GM12878 (cell line): ENCODE results near the gene CDH8. TPM values are rescaled to one million over a fixed set of nuclear protein-coding genes. Genes with fewer than 3 reads are reported as not detected.

Experiments
- ATAC-seq: fragments of 200-7000 bp; cut with Tn5 transposase; 3 replicates; pipeline ENCODE4 v1.9.1; 2020; ENCODE audit warnings: mild to moderate bottlenecking, moderate library complexity
- BruUV-seq: library from RNA; stranded (reverse); fragments of 400-500 nt; replicated peaks from 2 replicates; lab custom pipeline; 2021; lab: Mats Ljungman, UMichigan
- CTCF ChIA-PET: fragments of 300-600 bp; sonication (Branson Sonifier 250); formaldehyde crosslinking; extraction: SDS; loops from one replicate; lab custom pipeline; 2021; ENCODE audit warnings: inconsistent platforms; lab: Yijun Ruan, JAX
- POLR2A ChIA-PET: fragments of 350-600 bp; formaldehyde crosslinking; extraction: SDS; loops from one replicate; lab custom pipeline; 2021; ENCODE audit warnings: inconsistent platforms; lab: Charles Lee
- RAD21 ChIA-PET: fragments of 300-600 bp; sonication (Branson Sonifier 250); formaldehyde crosslinking; loops from one replicate; lab custom pipeline; 2023; ENCODE audit warnings: antibody characterized with exemption; ENCODE audit not compliant: unreplicated experiment; lab: Charles Lee
- SMC1A ChIA-PET: fragments of 300-600 bp; sonication (Branson Sonifier 250); formaldehyde crosslinking; loops from one replicate; lab custom pipeline; 2023; ENCODE audit not compliant: unreplicated experiment, uncharacterized antibody; lab: Charles Lee
- DNase-seq: peaks from one replicate; pipeline ENCODE4 v3.0.0-alpha.2; 2011; ENCODE audit warnings: low read depth, low spot score
- FAIRE-seq: peaks from 3 replicates; lab custom pipeline; 2011; peaks lifted over from hg19 to GRCh38; lab: Jason Lieb, UNC
- H2AFZ ChIP-seq: 2 replicates; pipeline ENCODE4 v1.6.0; 2011; ENCODE audit warnings: low read depth, low read length, control low read depth; ENCODE audit not compliant: control insufficient read depth
- H3K27ac ChIP-seq: 2 replicates; pipeline ENCODE4 v1.5.1; 2011; ENCODE audit warnings: control low read depth; ENCODE audit not compliant: control insufficient read depth, insufficient read depth
- H3K27me3 ChIP-seq, 2 experiments: replicated peaks in 1 of 2; 2 replicates each; pipeline versions ENCODE4 v1.6.0 to v1.6.1; 2011; ENCODE audit warnings: low read length in 1 of 2; ENCODE audit not compliant: control insufficient read depth in 2 of 2, insufficient read depth in 2 of 2
- H3K36me3 ChIP-seq, 2 experiments: 2 replicates each; pipeline ENCODE4 v1.5.1; 2011; ENCODE audit warnings: low read length in 1 of 2; ENCODE audit not compliant: control insufficient read depth in 2 of 2, insufficient read depth in 2 of 2
- H3K4me1 ChIP-seq: 2 replicates; pipeline ENCODE4 v1.6.1; 2011; ENCODE audit warnings: mild to moderate bottlenecking, low read length, moderate library complexity, mixed read lengths; ENCODE audit not compliant: control insufficient read depth, insufficient read depth
- H3K4me2 ChIP-seq: 2 replicates; pipeline ENCODE4 v1.6.0; 2011; ENCODE audit warnings: control low read depth; ENCODE audit not compliant: control insufficient read depth, insufficient read depth
- H3K4me3 ChIP-seq: fragments of 200-600 bp; sonication (generic); 2 replicates; pipeline ENCODE4 v1.5.1; 2016
- H3K79me2 ChIP-seq: 2 replicates; pipeline ENCODE4 v1.6.0; 2011; ENCODE audit warnings: low read length; ENCODE audit not compliant: control insufficient read depth, insufficient read depth
- H3K9ac ChIP-seq: 2 replicates; pipeline ENCODE4 v1.8.0; 2011; ENCODE audit warnings: low read length, control low read depth, mixed read lengths; ENCODE audit not compliant: control insufficient read depth, insufficient read depth
- H3K9me3 ChIP-seq: replicated peaks from 3 replicates; pipeline ENCODE4 v1.5.1; 2011; ENCODE audit warnings: mild to moderate bottlenecking, low read length; ENCODE audit not compliant: control insufficient read depth, insufficient read depth
- H4K20me1 ChIP-seq: 2 replicates; pipeline ENCODE4 v1.6.0; 2011; ENCODE audit not compliant: control insufficient read depth, insufficient read depth
- CBX3 ChIP-seq: fragments of 200-600 bp; sonication (generic); IDR thresholded peaks from 2 replicates; pipeline ENCODE4 v1.6.1; 2016; ENCODE audit warnings: low read depth, borderline replicate concordance
- CEBPZ ChIP-seq: fragments of 150-350 bp; IDR thresholded peaks from 2 replicates; pipeline ENCODE4 v1.6.1; 2016; ENCODE audit warnings: low read depth, low read length
- GATAD2B ChIP-seq: fragments of 450-650 bp; conservative IDR thresholded peaks from 2 replicates; pipeline ENCODE4 v1.6.1; 2017; ENCODE audit warnings: low read depth, mild to moderate bottlenecking, moderate library complexity
- KDM1A ChIP-seq: fragments of 200-600 bp; sonication (generic); IDR thresholded peaks from 2 replicates; pipeline ENCODE4 v1.6.1; 2016; ENCODE audit warnings: borderline replicate concordance
- MEF2B ChIP-seq: fragments of 450-650 bp; IDR thresholded peaks from 2 replicates; pipeline ENCODE4 v1.6.1; 2018; ENCODE audit warnings: mild to moderate bottlenecking, moderate library complexity; ENCODE audit not compliant: partially characterized antibody, poor library complexity, severe bottlenecking
- NFXL1 ChIP-seq: fragments of 450-650 bp; IDR thresholded peaks from 2 replicates; pipeline ENCODE4 v1.6.1; 2017; ENCODE audit warnings: antibody characterized with exemption, mild to moderate bottlenecking, borderline replicate concordance
- PAX8 ChIP-seq: fragments of 450-650 bp; IDR thresholded peaks from 2 replicates; pipeline ENCODE4 v1.6.1; 2017; ENCODE audit warnings: mild to moderate bottlenecking, moderate library complexity
- PKNOX1 ChIP-seq: fragments of 450-650 bp; IDR thresholded peaks from 2 replicates; pipeline ENCODE4 v1.6.1; 2016; ENCODE audit warnings: mild to moderate bottlenecking
- POLR2A ChIP-seq: IDR thresholded peaks from 2 replicates; pipeline ENCODE4 v1.6.1; 2011; ENCODE audit warnings: low read depth, mild to moderate bottlenecking, low read length
- SMAD1 ChIP-seq: fragments of 450-650 bp; IDR thresholded peaks from 2 replicates; pipeline ENCODE4 v1.6.1; 2018; ENCODE audit warnings: mild to moderate bottlenecking, low read depth; ENCODE audit not compliant: partially characterized antibody
- SMAD5 ChIP-seq: IDR thresholded peaks from 2 replicates; pipeline ENCODE4 v1.6.1; 2016; ENCODE audit warnings: antibody characterized with exemption, low read depth
- SPI1 ChIP-seq: IDR thresholded peaks from 2 replicates; pipeline ENCODE4 v1.6.1; 2011; ENCODE audit warnings: low read depth, mild to moderate bottlenecking, low read length, moderate library complexity, borderline replicate concordance; ENCODE audit not compliant: insufficient read depth
- YY1 ChIP-seq: IDR thresholded peaks from 2 replicates; pipeline ENCODE4 v1.6.1; 2011; ENCODE audit warnings: low read depth, mild to moderate bottlenecking, low read length
- ZBTB33 ChIP-seq: fragments of 450-650 bp; IDR thresholded peaks from 2 replicates; pipeline ENCODE4 v1.6.1; 2017; ENCODE audit warnings: mild to moderate bottlenecking
- WGBS: methylation state at CpG from one replicate; pipeline ENCODE4 v1.1.6; 2016; ENCODE audit warnings: low lambda C conversion rate; ENCODE audit not compliant: insufficient replicate concordance, insufficient coverage; ENCODE audit errors: missing lambda C conversion rate; 5-methylcytosine and 5-hydroxymethylcytosine counted together
- in situ Hi-C: fragments of 300-500 bp; cut with MboI; formaldehyde crosslinking; loops from 9 replicates; pipeline ENCODE4 v1.14.3; 2018; ENCODE audit warnings: mixed read lengths
- intact Hi-C: fragments of 100-400 bp; cut with micrococcal nuclease; formaldehyde crosslinking; loops from one replicate; pipeline ENCODE4 v1.14.2; 2022; ENCODE audit not compliant: unreplicated experiment
- polyA plus RNA-seq, 11 experiments: library from polyadenylated mRNA; depleted of rRNA in 4 of 11; unstranded in 6 of 11; stranded (reverse) in 5 of 11; fragments of >200 nt; fragmentation: Nextera tagmentation in 4 of 11; fragmentation: Illumina TruSeq in 1 of 11; extraction: Ambion mirVana in 4 of 11; extraction: Trizol in 1 of 11; gene quantifications; 1 replicate in 1 of 11; 2 replicates in 10 of 11; pipeline versions ENCODE4 v1.2.1 to v1.2.3, GENCODE V29; 2011 to 2016; ENCODE audit warnings: inconsistent platforms in 2 of 11, missing spikeins in 2 of 11, low read depth in 1 of 11
- total RNA-seq, 4 experiments: library from RNA; depleted of rRNA in 3 of 4; stranded (reverse); fragments of >200 nt in 3 of 4; fragmentation: Illumina TruSeq in 1 of 4; extraction: Trizol in 1 of 4; gene quantifications; 2 replicates each; pipeline versions ENCODE4 v1.2.1 to v1.2.3, GENCODE V29; 2013 to 2021
- TF ChIP-seq, protein P1 (sequence below): IDR thresholded peaks from 2 replicates; pipeline ENCODE4 v1.6.1; 2011; ENCODE audit warnings: low read depth, mild to moderate bottlenecking, low read length, moderate library complexity, borderline replicate concordance; ENCODE audit errors: extremely low read depth

The CDH8 gene
- total and polyA plus RNA-seq, 10 of the 15 experiments (the other 5 are each of a cell fraction or from before 2014, with no cell fraction given): 0.13 to 0.68 (median 0.25) TPM; not detected in 3

- no peak for TF ChIP-seq CEBPZ
- no peak for TF ChIP-seq SMAD1
- TF ChIP-seq, protein P1, sequence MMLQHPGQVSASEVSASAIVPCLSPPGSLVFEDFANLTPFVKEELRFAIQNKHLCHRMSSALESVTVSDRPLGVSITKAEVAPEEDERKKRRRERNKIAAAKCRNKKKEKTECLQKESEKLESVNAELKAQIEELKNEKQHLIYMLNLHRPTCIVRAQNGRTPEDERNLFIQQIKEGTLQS: no peak
- no peak for TF ChIP-seq KDM1A
- TF ChIP-seq MEF2B: no peak
- TF ChIP-seq, all 136 proteins: peak for 0
These were observed 206.6 kb downstream of the CDH8 start (continued) for GRCh38 chr16:61829631-61830030.

DNA sequence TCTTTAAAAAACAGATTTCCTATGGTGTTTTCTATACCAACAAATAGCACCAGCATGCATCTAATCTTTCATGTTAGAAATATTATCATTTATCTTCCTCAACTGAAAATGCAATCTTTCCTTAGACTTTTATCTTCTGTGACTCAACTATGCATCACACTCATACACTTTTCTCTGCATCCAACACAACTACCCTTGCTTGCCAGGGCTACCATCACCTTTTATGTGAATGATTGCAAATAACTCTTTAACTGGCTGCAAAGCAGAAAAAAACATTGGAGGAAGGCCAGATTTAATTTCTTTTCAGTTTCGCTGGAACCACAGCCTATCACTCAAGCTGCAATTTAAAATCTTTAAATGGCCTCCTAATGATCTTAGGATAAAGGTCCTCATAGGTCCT lies 212.9 kb downstream of the CDH8 start:
- ChIA-PET POLR2A (no interaction called here), CTCF (no interaction called here), SMC1A (interaction anchor here (1.3 kb wide), 1 partner anchor 10 kb away, joined by 3 read pairs; no protein-coding TSS in a partner anchor), RAD21 (no interaction called here)
- Histone ChIP-seq H3K4me1 (no peaks in the 10 kb centered on the region), H3K4me3 (no peak overlapping the region), H3K79me2 (no peaks in the 10 kb centered on the region), H3K36me3 (no peaks in the 10 kb centered on the region), H3K9me3 (no peaks in the 10 kb centered on the region), H3K9ac (no peak overlapping the region), H4K20me1 (no peaks in the 10 kb centered on the region), H3K27me3 (no peaks in the 10 kb centered on the region), H3K4me2 (no peak overlapping the region), H3K27ac (no peak overlapping the region), H2AFZ (no peak overlapping the region)
- intact Hi-C loops (no loop called here), in situ Hi-C loops (no loop called here)
- ATAC-seq (no peak), FAIRE-seq (no peak), DNase-seq (no peak)
- WGBS: 38% methylated on average over 1 of the region's 1 CpG
- no TSS peak for BruUV-seq
- TF ChIP-seq POLR2A: no peak
- no peak for TF ChIP-seq GATAD2B
- no peak for TF ChIP-seq NFXL1
- TF ChIP-seq SPI1: no peak
- TF ChIP-seq PKNOX1: no peak
- TF ChIP-seq SMAD5: no peak
- TF ChIP-seq ZBTB33: no peak
- TF ChIP-seq PAX8: no peak
- TF ChIP-seq YY1: no peak
- TF ChIP-seq CBX3: no peak
